ENCODE data around the gene CELA2A.
"Not testable (repeated sequence)": the region's sequence is repeated elsewhere in the genome, so short reads cannot be mapped to it uniquely, and the experiment has no call there.

Gene CELA2A

GRCh38 chr1:15509586-15509985 is 53.1 kb downstream of the CELA2A start:
- Histone ChIP-seq H3K4me1 (ENCODE audit: insufficient read depth, insufficient read length) (no peaks in the 10 kb centered on the region), H3K9me3 (ENCODE audit: insufficient read depth, low read length) (no peaks in the 10 kb centered on the region), H3K36me3 (ENCODE audit: insufficient read depth, insufficient read length, low read length) (no peaks in the 10 kb centered on the region), H3K4me3 (ENCODE audit: insufficient read length, low read depth) (no peak overlapping the region), H3K9ac (ENCODE audit: insufficient read length, low read depth) (no peak overlapping the region), H3K27me3 (ENCODE audit: insufficient read depth, insufficient read length) (no peaks in the 10 kb centered on the region)
- no peak for DNase-seq (ENCODE audit: low read depth, low spot score)
- TF ChIP-seq ZNF274 (IDR thresholded peaks at IDR 0.05; ENCODE audit: low read depth, low read length) (no peak), YY1 (IDR thresholded peaks at IDR 0.05; ENCODE audit: insufficient read depth, insufficient read length) (no peak), SUZ12 (IDR thresholded peaks at IDR 0.05; ENCODE audit: extremely low read depth, insufficient read depth, insufficient read length) (no peak)

DNA sequence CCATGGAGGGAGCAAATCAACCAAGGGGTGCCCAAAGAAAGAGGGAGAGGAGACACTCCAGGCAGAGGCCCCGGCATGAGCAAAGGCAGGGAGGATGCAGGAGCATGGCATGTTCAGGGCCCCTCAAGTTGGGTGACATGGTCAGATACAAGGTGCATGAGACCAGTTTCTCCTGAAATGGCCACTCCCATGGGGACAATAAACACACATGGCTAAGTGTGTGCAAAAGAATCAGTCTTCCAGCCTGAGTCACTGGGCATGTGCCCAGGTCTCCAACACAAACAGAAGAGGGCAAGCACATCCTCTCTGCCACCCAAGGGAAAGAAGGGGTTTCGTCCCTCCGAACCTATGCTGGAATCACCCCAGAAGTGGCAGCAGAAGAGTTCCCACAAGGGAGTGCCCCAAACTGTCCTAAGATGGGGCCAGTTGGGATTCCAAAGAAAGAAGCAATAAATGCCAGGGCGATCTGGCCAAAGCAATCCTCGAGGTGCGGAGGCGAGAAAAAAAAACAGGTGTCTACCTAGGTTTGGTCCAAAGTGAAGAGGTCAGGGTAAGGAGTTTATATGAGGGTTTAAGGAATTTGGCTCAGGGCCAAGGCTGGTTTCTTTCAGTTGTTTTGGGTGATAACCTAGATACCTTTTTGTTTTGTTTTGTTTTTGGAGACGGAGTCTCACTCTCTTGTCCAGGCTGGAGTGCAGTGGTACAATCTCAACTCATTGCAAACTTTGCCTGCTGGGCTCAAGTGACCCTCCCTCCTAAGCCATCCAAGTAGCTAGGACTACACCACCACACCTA is 54.3 kb downstream of the CELA2A start:
- Histone ChIP-seq H3K36me3 (ENCODE audit: insufficient read depth, insufficient read length, low read length) (no peaks in the 10 kb centered on the region), H3K4me3 (ENCODE audit: insufficient read length, low read depth) (no peak overlapping the region), H3K27me3 (ENCODE audit: insufficient read depth, insufficient read length) (no peaks in the 10 kb centered on the region), H3K4me1 (ENCODE audit: insufficient read depth, insufficient read length) (no peaks in the 10 kb centered on the region), H3K9me3 (ENCODE audit: insufficient read depth, low read length) (no peaks in the 10 kb centered on the region), H3K9ac (ENCODE audit: insufficient read length, low read depth) (no peak overlapping the region)
- DNase-seq (ENCODE audit: low read depth, low spot score), result no peak
- TF ChIP-seq YY1 (IDR thresholded peaks at IDR 0.05; ENCODE audit: insufficient read depth, insufficient read length) (no peak), SUZ12 (IDR thresholded peaks at IDR 0.05; ENCODE audit: extremely low read depth, insufficient read depth, insufficient read length) (no peak), ZNF274 (IDR thresholded peaks at IDR 0.05; ENCODE audit: low read depth, low read length) (no peak)

GRCh38 chr1:15513192-15513591 is 56.7 kb downstream of the CELA2A start:
- no peak for DNase-seq (ENCODE audit: low read depth, low spot score)
- H3K4me1 ChIP-seq (ENCODE audit: insufficient read depth, insufficient read length), result no peaks in the 10 kb centered on the region

GRCh38 chr1:15513919-15514318 is 57.4 kb downstream of the CELA2A start:
- no peaks in the 10 kb centered on the region for H3K27me3 ChIP-seq (ENCODE audit: insufficient read depth, insufficient read length)
- TF ChIP-seq SUZ12 (IDR thresholded peaks at IDR 0.05; ENCODE audit: extremely low read depth, insufficient read depth, insufficient read length), result no peak
- no peak for TF ChIP-seq YY1 (IDR thresholded peaks at IDR 0.05; ENCODE audit: insufficient read depth, insufficient read length)
- TF ChIP-seq ZNF274 (IDR thresholded peaks at IDR 0.05; ENCODE audit: low read depth, low read length), result no peak
- H3K36me3 ChIP-seq (ENCODE audit: insufficient read depth, insufficient read length, low read length), result peaks cover 5% of the 10 kb centered on the region
- H3K4me3 ChIP-seq (ENCODE audit: insufficient read length, low read depth), result no peak overlapping the region
- no peak for DNase-seq (ENCODE audit: low read depth, low spot score)
- H3K9me3 ChIP-seq (ENCODE audit: insufficient read depth, low read length), result no peaks in the 10 kb centered on the region
- no peaks in the 10 kb centered on the region for H3K4me1 ChIP-seq (ENCODE audit: insufficient read depth, insufficient read length)
- no peak overlapping the region for H3K9ac ChIP-seq (ENCODE audit: insufficient read length, low read depth)

More at GRCh38 chr1:15513192-15513591, 56.7 kb downstream of the CELA2A start:
- TF ChIP-seq SUZ12 (IDR thresholded peaks at IDR 0.05; ENCODE audit: extremely low read depth, insufficient read depth, insufficient read length) (no peak), ZNF274 (IDR thresholded peaks at IDR 0.05; ENCODE audit: low read depth, low read length) (no peak), YY1 (IDR thresholded peaks at IDR 0.05; ENCODE audit: insufficient read depth, insufficient read length) (no peak)
- H3K9ac ChIP-seq (ENCODE audit: insufficient read length, low read depth), result no peak overlapping the region
- peaks cover 5% of the 10 kb centered on the region for H3K36me3 ChIP-seq (ENCODE audit: insufficient read depth, insufficient read length, low read length)
- H3K27me3 ChIP-seq (ENCODE audit: insufficient read depth, insufficient read length), result no peaks in the 10 kb centered on the region
- H3K4me3 ChIP-seq (ENCODE audit: insufficient read length, low read depth), result no peak overlapping the region
- no peaks in the 10 kb centered on the region for H3K9me3 ChIP-seq (ENCODE audit: insufficient read depth, low read length)

DNA sequence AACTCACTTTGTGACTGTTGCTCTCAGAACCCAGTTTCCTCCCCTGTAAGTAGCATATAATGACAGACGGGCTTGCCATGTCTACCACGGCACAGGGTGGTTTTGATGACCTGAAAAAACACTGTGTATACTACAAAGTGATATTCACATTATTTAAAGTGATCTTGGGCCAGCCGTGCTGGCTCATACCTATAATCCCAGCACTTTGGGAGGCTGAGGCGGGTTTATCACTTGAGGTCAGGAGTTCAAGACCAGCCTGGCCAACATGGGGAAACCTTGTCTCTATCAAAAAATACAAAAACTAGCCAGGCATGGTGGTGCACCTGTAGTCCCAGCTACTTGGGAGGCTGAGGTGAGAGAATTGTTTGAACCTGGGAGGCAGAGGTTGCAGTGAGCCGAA is 58.0 kb downstream of the CELA2A start:
- H3K36me3 ChIP-seq (ENCODE audit: insufficient read depth, insufficient read length, low read length); H3K4me3 ChIP-seq (ENCODE audit: insufficient read length, low read depth); H3K4me1 ChIP-seq (ENCODE audit: insufficient read depth, insufficient read length); H3K9ac ChIP-seq (ENCODE audit: insufficient read length, low read depth); H3K9me3 ChIP-seq (ENCODE audit: insufficient read depth, low read length); H3K27me3 ChIP-seq (ENCODE audit: insufficient read depth, insufficient read length); DNase-seq (ENCODE audit: low read depth, low spot score): not testable (repeated sequence)

DNA sequence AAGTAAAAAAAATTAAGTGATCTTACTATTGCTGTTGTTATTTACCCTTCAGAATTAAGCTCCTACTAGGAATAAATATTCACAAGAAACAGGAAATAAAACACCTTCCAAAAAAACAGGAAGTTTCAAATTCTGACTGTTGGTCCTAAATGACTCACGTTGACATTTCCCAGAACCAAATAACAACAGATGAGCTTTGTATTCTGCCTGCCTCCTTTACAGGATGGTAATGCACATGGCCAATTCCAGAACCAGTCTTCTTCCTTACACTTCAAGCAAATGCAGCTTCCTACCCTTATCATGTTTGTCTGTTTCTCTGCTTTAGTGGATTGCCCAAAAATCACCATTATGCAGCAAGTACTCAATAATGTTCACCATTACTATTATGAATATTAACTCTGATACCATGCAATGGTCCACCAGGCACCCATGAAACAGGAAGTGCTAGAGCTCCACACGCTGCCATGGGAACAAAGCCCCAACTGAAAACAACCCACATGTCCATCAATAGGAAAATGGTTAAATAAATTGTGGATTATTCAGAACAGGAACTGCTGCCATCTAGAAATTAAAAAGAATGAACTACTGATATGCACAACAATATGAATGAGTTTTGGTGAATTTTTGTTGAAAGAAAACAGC is 58.6 kb downstream of the CELA2A start:
- Histone ChIP-seq H3K9ac (ENCODE audit: insufficient read length, low read depth) (no peak overlapping the region), H3K4me3 (ENCODE audit: insufficient read length, low read depth) (no peak overlapping the region), H3K9me3 (ENCODE audit: insufficient read depth, low read length) (no peaks in the 10 kb centered on the region), H3K27me3 (ENCODE audit: insufficient read depth, insufficient read length) (no peaks in the 10 kb centered on the region), H3K4me1 (ENCODE audit: insufficient read depth, insufficient read length) (no peaks in the 10 kb centered on the region), H3K36me3 (ENCODE audit: insufficient read depth, insufficient read length, low read length) (peaks cover 5% of the 10 kb centered on the region)
- no peak for DNase-seq (ENCODE audit: low read depth, low spot score)
- no peak for TF ChIP-seq ZNF274 (IDR thresholded peaks at IDR 0.05; ENCODE audit: low read depth, low read length)
- no peak for TF ChIP-seq YY1 (IDR thresholded peaks at IDR 0.05; ENCODE audit: insufficient read depth, insufficient read length)
- no peak for TF ChIP-seq SUZ12 (IDR thresholded peaks at IDR 0.05; ENCODE audit: extremely low read depth, insufficient read depth, insufficient read length)

GRCh38 chr1:15519625-15520024 is 63.1 kb downstream of the CELA2A start:
- Histone ChIP-seq H3K36me3 (ENCODE audit: insufficient read depth, insufficient read length, low read length) (peaks cover 5% of the 10 kb centered on the region), H3K27me3 (ENCODE audit: insufficient read depth, insufficient read length) (no peaks in the 10 kb centered on the region), H3K4me3 (ENCODE audit: insufficient read length, low read depth) (no peak overlapping the region), H3K4me1 (ENCODE audit: insufficient read depth, insufficient read length) (no peaks in the 10 kb centered on the region), H3K9me3 (ENCODE audit: insufficient read depth, low read length) (no peaks in the 10 kb centered on the region), H3K9ac (ENCODE audit: insufficient read length, low read depth) (no peak overlapping the region)
- TF ChIP-seq SUZ12 (IDR thresholded peaks at IDR 0.05; ENCODE audit: extremely low read depth, insufficient read depth, insufficient read length) (no peak), ZNF274 (IDR thresholded peaks at IDR 0.05; ENCODE audit: low read depth, low read length) (no peak), YY1 (IDR thresholded peaks at IDR 0.05; ENCODE audit: insufficient read depth, insufficient read length) (no peak)
- DNase-seq (ENCODE audit: low read depth, low spot score), result no peak

GRCh38 chr1:15521206-15521906 is 64.8 kb downstream of the CELA2A start:
- H3K4me3 ChIP-seq (ENCODE audit: insufficient read length, low read depth); H3K9me3 ChIP-seq (ENCODE audit: insufficient read depth, low read length); H3K36me3 ChIP-seq (ENCODE audit: insufficient read depth, insufficient read length, low read length); H3K9ac ChIP-seq (ENCODE audit: insufficient read length, low read depth); H3K27me3 ChIP-seq (ENCODE audit: insufficient read depth, insufficient read length); DNase-seq (ENCODE audit: low read depth, low spot score); H3K4me1 ChIP-seq (ENCODE audit: insufficient read depth, insufficient read length): not testable (repeated sequence)
